Hematopoietic multipotent progenitor cell (in vitro differentiated cells): Measurements from ENCODE around the gene SLC24A3. TPM values are rescaled to one million over a fixed set of nuclear protein-coding genes. Genes with fewer than 3 reads are reported as not detected.

Source experiments
- DNase-seq, 3 donors: peaks; one replicate each; pipeline ENCODE4 v3.0.0-alpha.2; 2011 to 2015; ENCODE audit warnings: low read depth in 2 of 3, low spot score in 2 of 3
- total RNA-seq: library from RNA; depleted of rRNA; stranded (reverse); fragments of >200 nt; gene quantifications from one replicate; pipeline ENCODE4 v1.2.3, GENCODE V29; 2012

Gene SLC24A3
- total RNA-seq, result 1.9 TPM

DNA sequence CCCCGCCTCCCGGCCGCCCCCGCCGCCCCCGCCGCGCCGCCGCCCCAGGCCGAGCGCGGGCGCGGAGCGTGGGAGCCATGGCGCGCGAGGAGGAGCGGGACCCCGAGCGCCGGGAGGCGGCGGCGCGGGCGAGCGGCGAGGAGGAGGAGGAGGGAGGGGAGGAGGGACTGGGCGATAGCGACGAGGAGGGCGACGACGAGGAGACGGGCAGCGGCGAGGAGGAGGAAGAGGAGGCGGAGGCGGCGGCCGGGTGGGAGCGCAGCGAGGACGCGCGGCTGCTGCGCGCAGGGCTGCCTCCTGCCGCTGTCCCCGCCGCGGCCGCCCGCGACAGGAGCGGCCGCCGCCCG is at the start of gene SLC24A3:
TSS of gene SLC24A3 (plus strand) at position 174 of the 347 bp plus-strand sequence.
- peak in 2 of 3 donors; percentile 48 for DNase-seq

DNA sequence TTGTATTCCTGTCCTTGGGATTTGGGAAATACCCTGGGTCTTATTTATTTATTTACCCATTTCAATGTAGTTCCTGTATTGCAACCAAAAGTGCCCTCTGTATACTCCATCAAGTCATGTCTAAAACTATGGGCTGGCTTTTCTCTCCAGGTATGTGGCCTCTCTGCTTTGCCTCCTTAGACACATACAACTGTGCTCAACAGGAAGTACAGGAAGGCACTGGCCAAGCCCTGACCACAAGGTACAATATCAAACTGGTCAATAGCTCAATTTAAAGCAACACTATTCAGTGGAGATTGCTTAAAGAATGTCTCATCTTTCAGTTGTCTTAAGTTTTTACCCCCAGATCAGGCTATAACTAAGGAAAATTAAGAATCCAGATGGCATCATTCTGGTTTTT is 42.3 kb upstream of the SLC24A3 start:
- no peak for DNase-seq

DNA sequence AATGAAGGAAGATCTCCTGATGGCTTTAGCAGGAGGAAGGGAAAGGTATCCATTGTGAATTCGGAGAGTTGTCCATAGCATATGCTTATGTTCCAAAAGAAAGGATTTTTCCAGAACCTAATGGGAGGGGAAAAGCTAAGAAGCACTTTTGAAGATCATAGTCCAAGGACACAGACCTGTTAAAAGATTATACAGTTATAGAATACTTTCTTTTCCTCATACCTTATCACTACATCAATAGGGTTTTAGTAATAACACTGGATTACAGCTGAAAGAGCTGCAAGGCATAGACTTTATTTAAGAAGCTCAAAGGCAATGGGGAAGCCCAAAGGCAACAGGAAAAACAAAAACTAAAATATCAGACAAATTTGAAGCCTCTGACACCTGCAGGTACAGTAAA is 39.8 kb upstream of the SLC24A3 start:
- no peak for DNase-seq

DNA sequence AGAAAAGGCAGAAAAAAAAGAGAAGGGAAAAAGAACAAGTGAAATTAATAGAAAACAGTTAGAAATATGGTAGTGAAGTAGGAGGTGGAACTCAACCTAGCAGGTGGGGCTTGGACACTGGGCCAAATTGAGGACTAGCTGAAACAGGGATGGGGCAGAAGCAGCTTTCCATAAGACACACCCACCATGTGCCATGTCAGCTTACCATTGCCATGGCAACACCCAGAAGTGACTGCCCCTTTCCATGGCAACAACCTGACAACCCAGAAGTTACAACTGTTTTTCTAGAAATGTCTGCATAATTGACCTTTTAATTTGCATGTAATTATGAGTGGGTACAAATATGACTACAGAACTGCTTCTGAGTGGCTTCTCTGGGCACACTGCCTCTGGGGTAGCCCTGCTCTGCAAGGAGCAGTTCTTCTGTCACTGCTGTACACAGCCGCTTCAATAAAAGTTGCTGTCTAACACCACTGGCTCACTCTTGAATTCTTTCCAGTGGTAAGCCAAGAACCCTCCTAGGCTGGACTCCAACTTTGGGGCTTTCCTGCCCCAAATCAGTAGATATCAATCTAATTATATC is 35.9 kb upstream of the SLC24A3 start:
- no peak for DNase-seq

DNA sequence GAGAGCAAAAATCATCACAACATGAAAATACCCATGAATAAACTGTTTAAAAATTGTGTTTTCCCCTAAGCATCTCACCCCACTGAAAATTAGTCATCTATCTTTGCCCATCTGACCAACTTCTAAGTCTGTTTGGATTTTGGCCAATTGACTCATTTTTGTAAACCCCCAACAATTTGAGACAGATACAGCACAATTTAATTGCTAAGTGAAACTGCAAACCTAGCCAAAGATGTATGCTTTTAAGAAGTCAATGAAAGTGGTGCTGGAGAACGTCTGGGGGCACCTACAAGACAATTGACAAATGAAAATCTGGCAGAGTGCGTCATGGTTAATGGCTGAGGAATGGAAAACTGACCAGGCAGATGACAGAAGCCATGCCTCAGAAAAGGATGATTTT is 30.9 kb upstream of the SLC24A3 start:
- no peak for DNase-seq

DNA sequence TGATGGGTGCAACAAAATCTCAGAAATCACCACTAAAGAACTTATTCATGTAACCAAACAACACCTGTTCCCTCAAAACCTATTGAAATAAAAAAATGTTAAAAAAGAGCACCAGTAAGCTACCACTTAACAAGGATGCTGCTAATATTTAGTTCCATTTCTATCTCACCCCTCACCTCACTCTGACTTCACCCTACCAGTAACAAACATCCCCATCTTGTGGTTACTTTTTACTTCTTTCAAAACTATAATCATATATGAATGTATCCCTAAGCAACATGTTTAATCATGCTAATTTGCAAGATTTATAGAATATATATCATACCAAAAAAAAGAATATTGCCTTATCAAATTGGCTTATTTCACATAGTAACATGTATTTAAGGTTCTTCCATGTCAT is 27.4 kb upstream of the SLC24A3 start:
- no peak for DNase-seq

DNA sequence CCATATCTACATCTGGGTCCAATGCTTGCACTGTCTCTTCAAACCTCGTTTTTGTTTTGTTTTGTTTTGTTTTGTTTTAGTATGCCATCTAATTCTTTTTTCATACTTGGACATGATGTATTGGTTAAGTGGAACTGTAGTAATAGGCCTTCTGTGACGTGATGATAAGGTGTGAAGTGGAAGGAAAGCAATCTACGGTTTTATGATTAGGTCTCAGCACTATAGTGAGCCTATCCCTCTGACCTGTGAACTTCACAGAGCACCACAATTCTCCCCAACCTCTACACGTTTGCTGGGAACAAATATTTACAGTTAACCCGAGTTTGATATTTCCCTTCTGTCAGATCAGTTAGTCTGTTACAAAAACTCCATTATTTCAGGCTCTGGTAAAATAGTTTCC is 19.1 kb upstream of the SLC24A3 start:
- DNase-seq, result no peak

DNA sequence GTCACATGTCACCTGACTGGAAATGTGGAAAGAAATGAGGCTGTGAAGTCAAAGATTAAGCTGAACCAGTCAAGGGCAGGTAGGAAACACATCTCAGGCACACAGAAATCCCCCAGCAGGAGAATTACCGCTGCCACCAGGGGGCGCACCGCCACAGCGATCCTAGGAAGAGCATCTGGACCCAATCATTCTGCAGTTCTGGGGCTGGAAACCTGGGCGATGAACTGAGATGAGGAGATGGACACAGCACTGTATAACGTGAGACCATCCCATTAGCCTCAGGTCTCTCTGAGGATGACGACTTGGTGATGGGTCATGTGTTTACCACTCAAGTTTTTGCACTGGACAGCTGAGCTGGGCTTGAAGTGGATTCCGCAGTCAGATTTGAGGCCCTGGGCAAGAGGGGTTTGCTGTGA is 6.5 kb upstream of the SLC24A3 start:
- peak; percentile 13 to 78 (median 58) for DNase-seq

DNA sequence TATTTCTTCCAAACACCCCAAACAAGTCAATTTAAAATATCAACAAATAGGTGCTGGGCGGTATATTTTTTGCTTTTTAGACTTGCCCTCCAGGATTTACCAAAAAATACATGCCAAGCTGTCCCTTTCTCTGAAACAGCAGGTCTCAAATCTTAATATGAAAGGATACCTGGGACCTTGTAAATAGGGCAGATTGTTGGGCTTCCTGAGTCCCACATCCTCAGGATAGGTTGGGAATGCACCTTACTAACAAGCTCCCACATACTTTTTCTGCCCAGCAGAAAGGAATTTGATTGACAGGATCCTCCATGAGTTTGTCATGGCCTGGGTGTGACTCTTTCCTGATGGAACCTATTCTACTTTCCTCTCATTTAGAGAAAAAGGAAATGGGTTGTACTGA is 4.9 kb upstream of the SLC24A3 start:
- no peak for DNase-seq

DNA sequence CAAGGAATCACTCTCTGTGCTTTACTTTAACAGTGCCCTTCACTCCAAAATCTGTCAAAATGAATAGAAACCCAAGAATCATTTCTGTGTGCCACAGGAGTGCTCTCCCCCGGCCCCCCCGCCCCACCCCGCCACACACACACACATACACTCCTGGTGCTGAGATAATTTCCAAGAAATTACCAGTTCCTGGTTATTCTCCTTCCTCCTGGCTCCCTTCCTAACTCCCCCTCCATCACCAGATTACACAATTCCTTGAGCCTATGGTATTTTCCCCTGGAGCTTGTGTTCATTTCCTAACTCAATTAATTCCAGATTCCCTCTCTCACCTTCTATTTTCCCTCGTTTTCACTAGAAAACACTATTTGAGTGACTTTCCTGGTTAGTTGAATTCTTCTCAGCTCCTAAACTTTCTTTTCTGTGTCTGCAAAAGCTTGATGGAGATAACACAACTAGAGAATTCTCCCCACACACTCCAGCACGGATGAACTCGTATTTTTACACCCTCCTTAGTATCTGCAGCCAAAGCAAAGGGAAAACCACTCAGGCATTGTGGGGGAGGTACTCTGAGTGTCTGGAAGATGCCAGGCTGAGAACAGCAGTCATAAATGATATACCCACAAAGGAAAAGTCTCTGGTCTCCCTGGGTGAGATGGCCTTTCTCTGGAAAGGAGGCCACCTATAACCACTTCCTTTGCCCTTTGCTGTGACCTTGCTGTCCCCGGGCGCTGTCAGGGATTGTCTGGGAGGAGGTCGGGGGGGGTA is 1.9 kb upstream of the SLC24A3 start:
- DNase-seq, result no peak

DNA sequence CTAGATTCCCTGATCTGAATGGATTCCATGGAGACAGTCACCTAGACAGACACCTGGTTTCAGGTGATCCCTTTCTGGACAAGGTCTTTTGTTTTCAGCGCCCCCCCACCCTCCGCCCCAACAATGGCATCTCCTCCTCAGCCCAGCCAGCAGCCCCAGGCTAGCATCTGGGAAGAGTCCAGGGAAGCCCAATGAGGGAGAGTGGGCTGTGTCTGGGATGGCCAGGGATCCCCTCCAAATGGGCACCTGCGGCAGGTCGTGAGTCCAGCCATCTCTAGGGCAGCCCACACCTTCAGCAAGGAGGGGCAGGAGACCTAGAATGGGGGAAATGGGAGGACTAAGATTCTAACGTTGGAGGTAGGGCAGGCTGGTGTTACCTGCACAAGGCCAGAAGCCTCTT is 1.2 kb upstream of the SLC24A3 start:
- no peak for DNase-seq

DNA sequence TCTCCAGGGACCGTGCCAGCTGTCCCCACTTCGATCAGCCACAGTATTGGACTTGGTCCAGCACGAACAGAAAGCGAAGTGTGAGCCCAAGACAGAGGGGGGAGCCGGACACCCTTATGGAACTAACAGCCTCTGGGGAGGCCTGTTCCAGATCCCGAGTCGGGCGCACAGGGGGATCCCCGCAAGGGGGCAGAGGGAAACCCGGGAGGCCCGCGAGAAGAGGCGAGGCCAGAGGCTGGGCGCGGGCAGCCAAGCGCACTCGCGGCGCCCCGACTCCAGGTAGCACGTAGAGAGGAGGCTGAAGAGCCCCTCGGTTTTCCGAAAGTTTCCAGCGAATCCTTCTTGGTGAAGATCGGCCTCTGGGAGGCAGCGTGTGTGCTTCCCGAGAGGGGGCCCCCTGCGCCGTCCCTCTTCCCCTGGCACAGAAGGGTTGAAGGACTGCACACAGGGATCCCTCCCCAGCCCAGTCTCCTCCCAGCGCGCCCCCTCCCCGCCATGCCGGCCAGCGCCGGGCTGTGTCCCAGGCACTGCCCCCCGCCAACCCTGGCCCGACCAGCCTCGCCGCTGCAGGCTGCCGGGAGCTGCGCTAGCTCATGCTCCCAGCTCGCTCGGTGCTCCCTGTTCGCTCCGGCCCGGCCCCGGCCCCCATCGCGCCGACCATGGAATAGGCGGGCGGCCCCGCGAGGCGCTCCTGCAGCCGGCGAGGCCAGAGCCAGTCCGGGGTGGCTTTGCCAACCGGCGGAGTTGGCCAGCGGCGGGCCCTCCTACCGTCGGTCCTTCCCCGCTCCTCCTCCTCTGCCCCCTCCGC is 577 bp upstream of the SLC24A3 start:
- DNase-seq, result peak in 1 of 3 donors; percentile 45

DNA sequence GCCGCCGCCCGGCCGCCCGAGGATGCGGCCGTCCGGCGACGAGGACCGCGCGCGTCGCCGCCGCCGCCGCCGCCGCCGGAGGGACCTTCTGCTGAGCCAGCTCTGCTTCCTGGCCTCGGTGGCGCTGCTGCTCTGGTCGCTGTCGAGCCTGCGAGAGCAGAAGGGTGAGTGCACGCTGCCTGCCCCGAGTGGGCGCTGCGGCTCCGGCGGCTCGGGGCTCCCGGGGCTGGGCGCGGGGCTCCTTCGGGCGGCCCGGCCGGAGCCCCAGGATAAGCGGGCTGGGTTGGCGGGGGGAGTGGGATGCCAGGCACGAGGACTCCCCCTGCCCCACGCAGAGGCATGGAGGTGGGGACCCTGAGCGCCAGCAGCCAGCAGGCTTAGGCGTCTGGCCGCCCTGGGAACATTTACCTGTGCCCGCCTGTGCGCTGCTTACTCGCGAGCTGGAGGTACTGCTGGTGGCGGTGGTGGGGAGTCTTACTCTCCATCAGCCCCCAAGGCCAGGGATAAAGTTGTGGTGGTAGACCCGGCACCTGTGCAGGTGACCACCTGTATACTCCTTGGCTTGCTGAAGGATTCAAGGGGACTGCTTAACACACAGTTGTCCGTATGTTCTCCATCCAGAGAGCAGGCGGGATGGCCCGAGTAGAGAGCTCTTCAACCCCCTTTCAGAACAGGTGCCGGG is 520 bp downstream of the SLC24A3 start:
- DNase-seq, result peak in 2 of 3 donors; percentile 78 to 80

DNA sequence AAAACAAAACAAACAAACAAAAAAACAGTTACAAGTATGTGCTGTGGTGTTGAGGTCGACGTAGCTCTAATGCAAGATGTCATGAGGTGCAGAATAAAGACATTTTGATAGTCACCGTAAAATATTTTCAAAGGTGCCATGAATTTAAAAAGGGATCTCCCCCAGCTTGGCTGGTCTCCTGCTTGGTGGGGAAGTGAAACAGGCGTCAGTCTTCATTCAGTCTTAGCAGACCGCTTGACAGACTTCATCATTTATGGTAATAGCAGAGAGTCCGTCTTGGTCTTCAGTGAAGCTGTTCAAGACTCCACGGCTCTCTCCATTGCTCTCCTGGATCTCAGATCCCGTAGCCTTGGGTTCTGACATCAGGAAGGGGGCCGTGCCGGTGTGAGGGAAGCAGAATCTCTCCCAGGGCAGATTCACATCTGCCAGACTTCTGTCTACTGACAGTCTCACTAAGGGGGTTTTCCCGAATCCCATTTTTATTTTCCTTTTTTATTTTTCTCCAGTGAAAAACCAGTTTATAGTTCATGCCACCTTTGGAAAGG is 1.6 kb downstream of the SLC24A3 start:
- no peak for DNase-seq

DNA sequence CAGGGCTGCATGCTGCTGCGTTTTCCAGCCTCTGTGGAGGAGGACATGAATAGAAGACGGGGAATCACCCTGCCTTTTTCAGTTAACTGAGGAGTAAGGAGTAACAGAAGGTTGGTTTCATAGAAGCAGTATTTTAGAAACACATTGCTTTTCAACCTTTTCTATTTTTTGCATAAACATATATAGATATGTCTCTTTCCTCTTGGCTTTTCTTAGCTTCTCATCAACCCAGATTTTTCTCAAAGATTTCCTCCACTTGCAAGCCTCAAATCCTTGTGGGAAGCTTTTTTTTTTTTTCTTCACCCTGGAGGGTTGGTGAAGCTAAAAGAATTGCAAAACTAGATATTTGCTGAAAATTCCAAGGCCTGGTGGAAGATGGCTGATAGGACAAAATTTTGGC is 6.0 kb downstream of the SLC24A3 start:
- no peak for DNase-seq

DNA sequence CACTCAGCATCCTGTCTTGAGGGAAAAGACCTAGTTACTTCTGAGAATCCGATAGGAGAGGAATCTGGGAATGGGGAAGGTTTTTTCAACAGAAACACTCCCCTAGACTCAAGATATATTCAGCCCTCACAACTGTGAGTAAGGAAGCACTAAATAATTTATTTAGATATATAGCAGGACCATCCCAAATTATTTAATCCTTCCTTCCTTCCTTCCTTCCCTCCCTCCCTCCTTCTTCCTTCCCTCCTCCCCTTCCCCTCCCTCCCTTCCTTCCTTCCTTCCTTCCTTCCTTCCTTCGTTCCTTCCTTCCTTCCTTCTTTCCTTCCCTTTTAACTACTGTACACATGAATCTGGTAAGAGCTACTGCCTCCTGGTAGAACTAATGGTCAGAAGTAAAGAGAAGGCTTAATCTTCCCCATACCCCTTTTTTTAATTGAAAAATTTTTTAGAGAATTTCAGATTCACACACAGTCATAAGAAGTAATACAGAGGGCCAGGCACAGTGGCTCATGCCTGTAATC is 10.1 kb downstream of the SLC24A3 start:
- no peak for DNase-seq

DNA sequence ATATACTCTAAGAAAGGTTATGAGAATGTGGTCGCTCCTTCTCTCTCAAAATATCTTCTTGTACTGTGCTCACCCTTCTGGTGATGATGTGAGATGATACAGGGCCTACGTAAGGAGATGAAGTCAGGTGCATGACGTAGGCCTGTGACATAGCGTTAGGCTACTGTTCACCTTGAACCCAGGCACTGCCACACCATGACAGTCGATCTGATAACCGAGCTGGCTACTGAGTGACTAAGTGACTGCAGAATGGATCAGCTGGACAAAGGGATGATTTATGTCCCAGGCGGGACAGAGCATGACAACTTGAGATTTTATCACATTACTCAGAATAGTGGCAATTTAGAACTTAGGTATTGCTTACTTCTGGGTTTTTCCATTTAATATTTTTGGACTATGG is 11.2 kb downstream of the SLC24A3 start:
- no peak for DNase-seq

DNA sequence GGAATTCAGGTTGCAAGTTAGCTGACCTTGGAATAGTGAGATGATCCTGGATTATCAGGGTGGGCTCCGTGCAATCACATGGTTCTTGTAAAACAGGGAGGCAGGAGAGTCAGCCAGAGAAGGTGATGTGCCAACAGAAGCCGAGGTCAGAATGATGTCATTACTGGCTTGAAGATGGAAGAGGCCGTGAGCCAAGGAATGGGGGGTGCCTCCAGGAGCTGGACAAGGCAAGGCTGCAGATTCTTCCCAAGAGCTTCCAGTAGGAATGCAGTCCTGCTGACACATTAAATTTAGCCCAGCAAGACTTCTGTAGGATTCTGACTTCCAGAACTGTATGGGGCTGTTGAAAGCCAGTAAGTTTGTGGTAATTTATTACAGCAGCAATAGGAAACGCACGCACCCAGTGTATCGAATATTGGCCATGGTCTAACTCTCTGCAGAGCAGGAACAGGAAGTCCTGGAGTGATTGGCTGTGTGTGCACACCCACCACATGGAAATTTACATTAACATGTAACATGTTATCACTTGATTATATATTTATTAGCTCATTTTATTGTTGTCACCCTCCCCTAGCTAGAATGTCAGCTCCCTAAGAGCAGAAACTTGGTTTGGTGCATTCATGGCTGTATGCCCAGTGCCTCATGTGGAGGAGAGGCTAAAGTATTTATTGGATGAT is 19.1 kb downstream of the SLC24A3 start:
- no peak for DNase-seq

DNA sequence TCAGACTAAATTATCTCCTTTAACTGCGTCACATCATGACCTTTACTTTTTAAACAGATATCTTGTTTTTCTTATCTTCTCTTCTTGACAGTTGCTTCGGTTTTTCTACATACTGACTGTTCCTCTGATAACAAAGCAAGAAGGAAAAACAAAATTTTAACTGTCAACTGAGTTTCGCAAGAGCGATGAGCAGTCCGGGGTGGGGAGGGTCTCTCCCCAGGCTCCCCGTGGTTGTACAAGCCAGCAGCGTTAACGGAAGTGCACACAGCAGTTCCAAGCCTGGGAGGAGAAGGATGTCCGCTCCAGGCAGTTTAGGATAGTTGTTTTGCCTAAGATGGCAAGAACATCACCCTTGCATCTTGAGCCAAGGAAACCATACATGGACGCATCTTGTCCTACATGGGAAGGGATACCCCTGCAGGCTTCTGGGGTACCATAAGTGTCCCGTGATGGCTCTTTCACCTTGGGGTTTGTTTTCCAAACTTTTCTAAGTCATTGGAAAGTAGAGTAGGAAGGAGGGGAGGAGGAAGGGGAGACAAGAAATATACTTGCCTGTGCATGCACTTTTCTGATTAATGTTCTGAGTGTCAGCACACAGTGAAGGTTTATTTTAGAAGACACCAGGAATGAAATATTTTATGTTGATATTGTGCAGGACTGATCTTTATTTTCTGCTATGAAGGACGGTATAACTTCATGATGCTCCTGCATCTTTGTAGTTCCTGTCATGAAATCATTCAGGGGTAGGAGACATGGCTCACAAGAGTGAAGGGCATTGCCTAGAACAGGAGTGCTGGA is 20.8 kb downstream of the SLC24A3 start:
- peak in 1 of 3 donors; percentile 18 for DNase-seq
